ENCODE results near the gene RAB44. TPM values are rescaled to one million over a fixed set of nuclear protein-coding genes. Genes with fewer than 3 reads are reported as not detected.
A peak's percentile ranks its signal among the peaks of the same experiment; 100 is the strongest.

RAB44 gene
- total RNA-seq, 1 donor from 2014 or later, result 0.35 TPM

DNA sequence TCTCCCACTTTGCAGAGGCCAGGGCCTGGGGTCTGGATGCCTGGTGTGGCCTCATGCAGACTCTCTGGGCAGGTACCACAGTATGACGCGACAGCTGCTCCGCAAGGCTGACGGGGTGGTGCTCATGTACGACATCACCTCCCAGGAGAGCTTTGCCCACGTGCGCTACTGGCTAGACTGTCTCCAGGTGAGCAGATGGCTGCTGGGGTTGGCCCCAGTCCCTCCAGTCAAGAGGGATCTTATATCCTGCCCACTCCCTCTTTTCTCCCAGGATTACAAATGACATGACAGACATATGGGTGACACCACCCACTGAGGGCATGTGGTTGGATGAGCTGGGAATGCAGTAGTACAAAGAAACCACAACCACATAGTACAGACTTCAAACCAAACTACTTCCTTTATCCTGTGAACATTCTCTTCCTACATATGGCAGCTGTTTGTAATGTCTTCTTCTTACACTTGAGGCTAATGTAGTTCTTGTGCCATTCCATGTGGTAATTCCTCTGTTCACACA, 29.9 kb downstream of the RAB44 start:
- no peak for DNase-seq (ENCODE audit: low spot score)

DNA sequence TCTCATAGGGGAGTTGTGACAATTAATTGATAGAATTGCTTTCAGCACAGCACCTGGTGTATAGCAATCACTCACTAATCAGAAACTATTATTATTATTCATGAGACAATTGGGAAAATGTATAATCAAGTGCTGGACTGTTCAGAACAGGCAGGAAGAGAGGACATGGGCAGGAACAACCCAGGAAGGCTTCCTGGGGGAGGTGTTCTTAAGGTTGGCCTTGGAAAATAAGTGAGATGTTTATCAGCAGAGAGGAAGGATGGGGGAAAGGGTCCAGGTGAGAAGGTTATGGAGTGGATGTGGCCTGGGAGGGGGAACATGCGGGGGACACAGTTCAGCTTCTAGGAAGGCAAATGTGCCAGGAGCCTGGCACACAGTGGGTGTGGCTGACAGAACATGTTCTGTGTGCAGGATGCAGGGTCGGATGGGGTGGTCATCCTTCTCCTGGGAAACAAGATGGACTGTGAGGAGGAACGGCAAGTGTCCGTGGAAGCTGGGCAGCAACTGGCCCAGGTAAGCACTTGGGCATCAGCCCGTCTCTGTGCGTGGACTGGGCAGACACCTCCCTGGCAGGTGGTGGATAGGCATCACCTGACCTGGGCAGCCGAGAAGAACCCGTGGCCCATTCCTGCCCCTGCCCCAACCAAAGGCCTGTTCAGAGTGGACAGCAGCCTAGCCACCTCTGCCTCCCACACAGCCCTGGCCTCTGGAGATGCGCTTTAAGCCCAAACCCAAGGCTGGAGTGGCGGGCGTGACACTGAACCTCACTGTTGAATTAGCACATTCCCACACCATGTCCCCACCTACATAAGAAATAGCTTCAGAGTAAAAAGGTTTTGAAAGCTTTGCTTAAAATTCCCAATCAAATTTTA, 30.9 kb downstream of the RAB44 start:
- DNase-seq (ENCODE audit: low spot score), result no peak

- DNase-seq (ENCODE audit: low spot score), result no peak
Observed at GRCh38 chr6:36729161-36729524, 31.5 kb downstream of the RAB44 start.

DNA sequence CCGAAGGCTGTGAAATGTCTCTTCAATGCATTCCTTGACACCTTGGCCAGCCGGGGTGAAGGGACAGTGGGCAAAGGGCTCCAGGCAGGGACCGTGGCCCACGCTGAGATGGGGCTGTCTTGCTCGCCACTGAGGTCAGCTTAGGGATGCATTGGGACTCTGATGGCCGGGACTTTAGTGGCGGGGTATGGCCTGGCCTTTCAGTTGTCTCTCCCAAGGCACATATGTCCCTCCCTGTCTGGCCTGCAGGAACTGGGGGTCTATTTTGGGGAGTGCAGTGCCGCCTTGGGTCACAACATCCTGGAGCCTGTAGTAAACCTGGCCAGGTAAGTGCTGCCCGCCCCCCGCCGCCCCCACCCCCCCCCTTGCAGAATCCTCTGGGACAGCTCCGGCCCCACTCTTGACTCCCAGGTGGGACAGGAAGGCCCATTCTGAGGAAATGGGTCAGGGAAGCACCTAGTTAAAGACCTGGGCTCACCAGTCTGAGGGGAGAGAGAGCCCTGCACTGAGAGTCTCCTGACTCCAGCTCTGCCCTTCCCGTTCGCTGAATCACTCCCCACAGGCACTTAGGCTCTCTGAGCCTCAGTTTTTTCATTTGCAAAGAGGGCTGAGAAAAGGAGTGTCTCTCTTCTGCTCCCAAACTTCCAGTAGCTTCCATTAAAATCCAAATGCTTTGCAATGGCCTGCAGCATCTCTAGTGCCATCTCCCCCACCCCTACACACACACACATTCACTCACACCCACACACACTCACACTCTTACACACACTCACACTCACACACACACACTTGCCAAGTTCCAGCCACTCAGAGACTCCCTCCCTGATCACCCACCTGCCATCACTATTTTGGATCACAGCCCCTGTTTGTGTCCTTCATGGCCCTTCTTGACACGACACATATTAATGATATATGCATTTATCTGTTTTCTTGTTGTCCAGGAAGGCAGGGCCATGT, 33.1 kb downstream of the RAB44 start:
- DNase-seq (ENCODE audit: low spot score), result no peak

GRCh38 chr6:36731622-36732310, 34.1 kb downstream of the RAB44 start:
- DNase-seq (ENCODE audit: low spot score), result no peak

- no peak for DNase-seq (ENCODE audit: low spot score)
Observed at GRCh38 chr6:36733300-36733699, 35.7 kb downstream of the RAB44 start.

DNA sequence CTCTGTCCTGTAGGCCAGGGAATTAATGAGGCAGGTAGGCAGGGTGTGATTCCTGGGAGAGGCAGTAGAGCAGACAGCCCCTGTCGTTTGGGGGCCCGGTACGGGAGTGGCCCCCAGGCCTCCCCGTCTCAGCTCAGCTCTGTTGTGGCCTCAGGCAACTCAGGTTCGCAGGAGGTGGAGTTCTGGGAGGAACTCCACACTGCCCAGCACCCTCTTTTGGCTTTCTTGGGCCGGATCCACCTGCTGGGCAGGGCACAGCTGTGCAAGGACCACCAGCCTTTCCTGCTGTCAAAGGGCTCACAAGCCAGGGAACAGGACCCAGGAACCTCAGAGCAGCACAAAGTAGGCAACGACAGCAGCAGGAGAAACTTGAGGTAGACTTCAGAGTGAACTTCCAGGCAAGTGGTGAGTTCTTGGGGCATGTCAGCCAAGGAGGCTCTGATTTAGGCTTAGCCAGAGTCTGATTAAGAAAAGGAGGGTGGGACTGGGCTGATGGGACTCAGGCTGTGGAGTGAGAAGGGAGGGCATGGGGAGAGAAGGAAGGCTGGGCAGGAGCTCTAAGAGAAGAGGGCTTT, 36.9 kb downstream of the RAB44 start:
- no peak for DNase-seq (ENCODE audit: low spot score)

- peak; percentile 93 for DNase-seq (ENCODE audit: low spot score)
Observed at GRCh38 chr6:36735110-36736071, 37.8 kb downstream of the RAB44 start.

DNA sequence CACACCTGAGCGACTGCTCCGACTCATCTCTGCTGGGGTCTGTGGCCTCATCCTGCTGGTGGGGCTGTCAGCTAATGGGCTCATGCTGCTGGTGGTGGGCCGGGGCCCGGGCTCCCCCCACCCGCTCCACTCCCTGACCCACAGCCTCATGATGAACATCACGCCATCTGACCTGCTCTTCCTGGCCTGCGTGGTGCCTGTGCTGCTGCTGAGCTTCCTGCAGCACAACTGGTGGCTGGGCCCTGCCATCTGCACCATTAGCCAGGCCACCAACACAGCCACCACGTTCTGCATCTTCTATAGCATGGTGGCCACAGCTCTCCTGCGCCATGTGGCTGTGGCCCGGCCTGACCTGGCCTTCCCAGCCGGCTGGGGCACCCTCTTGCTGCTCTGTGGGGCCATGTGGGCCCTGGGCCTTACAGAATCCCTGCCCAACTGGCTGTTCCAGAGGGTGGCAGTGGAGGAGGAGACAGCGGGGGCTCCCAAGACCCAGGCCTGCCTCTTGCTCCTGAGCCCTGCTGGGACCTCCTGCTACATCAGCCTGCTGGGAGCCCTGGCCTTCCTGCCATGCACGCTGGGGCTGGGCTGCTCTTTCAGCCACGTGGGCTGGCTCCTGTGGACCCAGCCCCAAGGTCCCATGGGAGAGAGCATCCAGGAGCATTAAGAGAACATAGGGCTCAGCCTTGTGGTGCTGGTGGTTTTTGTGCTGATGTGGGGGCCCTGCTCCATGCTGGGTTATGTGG, 39.6 kb downstream of the RAB44 start:
- no peak for DNase-seq (ENCODE audit: low spot score)

DNA sequence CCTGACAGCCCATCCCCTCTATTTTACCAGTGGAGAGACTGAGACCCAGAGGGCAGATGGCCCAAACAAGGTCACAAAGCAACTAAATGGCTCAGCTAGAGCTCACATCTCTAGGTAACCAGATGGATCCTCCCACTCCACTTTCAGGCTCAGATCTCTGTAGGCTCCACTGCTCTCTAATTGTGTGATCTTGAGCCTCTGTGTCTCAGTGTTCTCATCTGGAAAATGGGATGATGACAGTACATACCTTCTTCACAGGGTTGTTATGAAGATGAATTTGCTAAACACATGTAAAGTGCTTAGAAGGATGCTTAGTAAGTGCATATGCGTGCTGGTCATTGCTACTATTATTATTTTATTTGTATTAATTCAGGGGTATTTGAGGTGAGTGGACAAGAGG, 40.5 kb downstream of the RAB44 start:
- DNase-seq (ENCODE audit: low spot score), result no peak

DNA sequence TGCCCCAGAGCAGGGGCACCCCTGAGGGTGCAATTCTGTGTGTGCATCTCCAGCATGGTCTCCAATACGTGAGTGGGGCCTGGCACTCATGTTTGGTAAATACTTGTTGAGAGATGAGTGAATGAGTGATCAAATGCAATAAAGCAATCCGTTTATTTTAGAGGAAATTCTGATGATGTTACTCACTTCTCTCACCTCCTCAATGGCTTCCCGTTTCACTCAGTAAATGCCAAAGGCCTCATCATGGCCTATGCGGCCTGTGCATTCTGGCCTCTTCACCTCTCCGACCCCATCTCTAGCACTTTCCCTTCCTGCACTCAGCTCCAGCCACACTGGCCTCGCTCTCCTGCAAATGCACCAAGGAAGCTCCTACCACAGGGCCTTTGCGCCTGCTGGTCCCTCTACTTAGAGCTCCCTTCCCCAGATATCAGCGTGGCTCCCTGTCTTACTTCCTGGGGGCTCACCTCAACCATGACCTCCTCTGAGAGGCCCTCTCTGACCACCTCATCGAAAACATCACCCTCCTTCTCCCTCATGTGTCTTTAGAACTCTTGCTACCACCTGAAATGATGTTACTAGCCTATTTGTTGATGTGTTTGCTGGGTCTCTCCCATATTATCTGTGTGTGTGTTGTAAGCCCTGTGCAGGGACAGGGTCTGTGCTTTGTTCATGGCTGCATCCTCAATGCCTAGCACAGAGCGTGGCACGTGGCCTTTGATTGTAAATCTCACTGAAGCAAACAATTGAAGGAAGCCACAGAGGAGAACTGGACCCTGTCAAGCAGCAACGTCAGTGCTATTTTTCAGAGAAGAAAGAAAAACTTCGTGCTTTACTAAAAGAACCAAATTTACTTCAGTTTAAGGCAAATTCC, 42.6 kb downstream of the RAB44 start:
- DNase-seq (ENCODE audit: low spot score), result no peak

DNA sequence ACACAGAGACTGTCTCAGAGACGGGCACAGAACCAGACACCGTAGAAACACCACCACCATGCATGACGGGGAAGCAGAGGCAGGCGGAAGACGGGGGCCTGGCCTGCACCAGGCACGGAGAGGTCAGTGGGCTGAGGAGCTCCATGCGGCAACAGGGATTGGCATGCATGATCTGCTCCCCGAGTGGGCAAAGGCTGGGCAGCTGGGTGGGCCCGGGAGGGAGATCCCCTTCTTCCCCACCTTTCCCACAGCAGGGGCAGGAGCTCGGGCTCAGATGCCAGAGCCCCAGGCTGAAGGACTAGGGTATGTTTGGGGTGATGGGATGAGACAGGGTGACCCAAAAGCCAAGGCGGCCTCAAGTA, 43.2 kb downstream of the RAB44 start:
- DNase-seq (ENCODE audit: low spot score), result no peak

GRCh38 chr6:36742146-36742545, 44.5 kb downstream of the RAB44 start:
- DNase-seq (ENCODE audit: low spot score), result no peak

GRCh38 chr6:36743032-36743431, 45.4 kb downstream of the RAB44 start:
- no peak for DNase-seq (ENCODE audit: low spot score)

DNA sequence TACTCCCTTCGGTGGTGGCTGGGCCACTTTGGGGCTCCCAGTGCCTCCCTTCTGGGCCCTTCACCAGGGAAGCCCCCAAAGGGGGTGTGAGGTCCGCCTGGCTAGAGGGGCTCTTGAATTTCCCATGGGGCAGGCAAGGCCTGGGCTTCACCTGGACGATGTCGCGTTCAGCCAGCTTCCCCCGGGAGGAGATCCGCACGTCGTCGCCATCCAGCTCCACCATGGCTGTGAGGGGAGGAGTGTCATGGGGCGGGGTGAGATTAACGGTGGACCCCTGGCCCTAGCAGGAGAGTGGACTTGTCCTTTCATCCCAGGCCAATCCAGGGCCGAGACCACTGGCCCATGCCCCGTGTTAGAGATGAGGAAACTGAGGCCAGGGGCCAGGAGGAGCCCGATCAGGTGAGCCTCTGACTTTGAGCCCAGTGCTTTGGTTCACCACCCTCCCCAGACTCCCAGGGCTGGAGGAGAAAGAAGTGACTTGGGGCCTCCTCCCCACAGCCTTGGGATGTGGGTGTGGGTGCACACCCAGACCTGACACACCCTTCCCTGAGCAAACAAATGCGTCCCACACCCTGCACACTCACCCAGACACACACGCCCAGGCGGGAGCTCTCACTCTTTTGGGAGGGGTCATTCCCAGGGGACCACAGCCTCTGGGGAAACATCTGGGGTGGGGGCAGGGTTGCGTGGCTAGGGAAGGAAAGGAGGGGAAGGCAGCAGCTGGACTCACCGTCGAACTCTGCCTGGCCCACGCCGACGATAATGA, 46.1 kb downstream of the RAB44 start:
- no peak for DNase-seq (ENCODE audit: low spot score)

GRCh38 chr6:36744304-36744673, 46.7 kb downstream of the RAB44 start:
- DNase-seq (ENCODE audit: low spot score), result no peak

- no peak for DNase-seq (ENCODE audit: low spot score)
Observed at GRCh38 chr6:36745283-36745682, 47.7 kb downstream of the RAB44 start.

All from mesenteric fat pad (tissue), 1 donor.